Panc1 (cell line): ENCODE data around the gene TMEM109. TPM values are rescaled to one million over a fixed set of nuclear protein-coding genes. Genes with fewer than 3 reads are reported as not detected.

Experiments
- ATAC-seq: fragments of 200-7000 bp; cut with Tn5 transposase; 2 replicates; pipeline ENCODE4 v1.9.1; 2020; ENCODE audit warnings: mild to moderate bottlenecking, moderate library complexity
- BruUV-seq: library from RNA; stranded (reverse); fragments of 400-500 nt; replicated peaks from 2 replicates; lab custom pipeline; 2021; lab: Mats Ljungman, UMichigan
- CTCF ChIA-PET: fragments of 300-600 bp; sonication (Branson Sonifier 250); formaldehyde crosslinking; loops from one replicate; lab custom pipeline; 2022; ENCODE audit warnings: antibody characterized with exemption; lab: Charles Lee
- POLR2A ChIA-PET: fragments of 300-600 bp; sonication (Branson Sonifier 250); formaldehyde crosslinking; loops from one replicate; lab custom pipeline; 2022; ENCODE audit warnings: antibody characterized with exemption; lab: Charles Lee
- DNase-seq: peaks from one replicate; pipeline ENCODE4 v3.0.0-alpha.2; 2010; ENCODE audit warnings: low read depth, low spot score
- H3K27ac ChIP-seq: 2 replicates; pipeline ENCODE4 v1.5.1; 2011; ENCODE audit warnings: mild to moderate bottlenecking, low read length, inconsistent platforms
- H3K27me3 ChIP-seq: fragments of 200-500 bp; sonication (Bioruptor generic); 2 replicates; pipeline ENCODE4 v1.6.0; 2014; ENCODE audit warnings: low read length, inconsistent platforms; ENCODE audit not compliant: control insufficient read depth, insufficient read depth
- H3K36me3 ChIP-seq: fragments of 200-500 bp; sonication (Bioruptor generic); 2 replicates; pipeline ENCODE4 v1.5.1; 2014; ENCODE audit warnings: inconsistent platforms, mild to moderate bottlenecking, low read length, moderate library complexity; ENCODE audit not compliant: control insufficient read depth, insufficient read depth
- H3K4me1 ChIP-seq: 2 replicates; pipeline ENCODE4 v1.5.1; 2011; ENCODE audit warnings: inconsistent platforms, mild to moderate bottlenecking, low read length, moderate library complexity; ENCODE audit not compliant: control insufficient read depth, insufficient read depth
- H3K4me3 ChIP-seq, 2 experiments: 2 replicates each; pipeline ENCODE4 v1.5.1; 2011 to 2012; ENCODE audit warnings: low read depth in 2 of 2, low read length in 2 of 2, mild to moderate bottlenecking in 2 of 2, inconsistent platforms in 1 of 2, moderate library complexity in 1 of 2
- H3K9me3 ChIP-seq: fragments of 200-500 bp; sonication (Bioruptor generic); 2 replicates; pipeline ENCODE4 v1.5.1; 2014; ENCODE audit warnings: low read depth, mild to moderate bottlenecking, inconsistent platforms, low read length, moderate library complexity; ENCODE audit not compliant: control insufficient read depth, insufficient read depth
- CTCF ChIP-seq: fragments of 450-650 bp; IDR thresholded peaks from 2 replicates; pipeline ENCODE4 v1.5.1; 2017; ENCODE audit warnings: mild to moderate bottlenecking
- POLR2AphosphoS5 ChIP-seq: IDR thresholded peaks from 2 replicates; pipeline ENCODE4 v1.6.1; 2012; ENCODE audit warnings: mild to moderate bottlenecking, low read depth, low read length, moderate library complexity
- REST ChIP-seq, 2 experiments: IDR thresholded peaks; 2 replicates each; pipeline ENCODE4 v1.6.1; 2011 to 2012; ENCODE audit warnings: low read depth in 2 of 2, control low read depth in 1 of 2, low read length in 1 of 2, mild to moderate bottlenecking in 1 of 2, moderate library complexity in 1 of 2; ENCODE audit not compliant: insufficient read depth in 1 of 2
- SIN3A ChIP-seq: IDR thresholded peaks from 2 replicates; pipeline ENCODE4 v1.6.1; 2012; ENCODE audit warnings: low read depth, mild to moderate bottlenecking, low read length, moderate library complexity, borderline replicate concordance; ENCODE audit not compliant: insufficient read depth
- TCF7L2 ChIP-seq: IDR thresholded peaks from 2 replicates; pipeline ENCODE4 v1.6.1; 2011; ENCODE audit warnings: mild to moderate bottlenecking, low read depth, low read length, inconsistent platforms
- in situ Hi-C: cut with HindIII; loops from 2 replicates; pipeline ENCODE4 v1.10.0; 2016; ENCODE audit warnings: low sequenced_read_pairs, low pct_unique_long_range_greater_than_20kb
- intact Hi-C: fragments of 100-400 bp; cut with micrococcal nuclease; formaldehyde crosslinking; loops from one replicate; pipeline ENCODE4 v1.10.0; 2022; ENCODE audit not compliant: unreplicated experiment
- total RNA-seq: library from RNA; stranded (reverse); gene quantifications from one replicate; pipeline ENCODE4 v1.2.1, GENCODE V29; 2021; ENCODE audit not compliant: unreplicated experiment

TMEM109 gene
- total RNA-seq, 1 experiment from 2014 or later, result 91.8 TPM

- Histone ChIP-seq H3K27me3 (no peaks in the 10 kb centered on the region), H3K36me3 (no peaks in the 10 kb centered on the region; the same call in 1 of the 2 replicates), H3K27ac (no peak overlapping the region), H3K4me3 (no peak overlapping the region), H3K4me1 (peaks cover 18% of the 10 kb centered on the region), H3K9me3 (no peaks in the 10 kb centered on the region)
- ATAC-seq (no peak), DNase-seq (no peak)
- BruUV-seq, result no TSS peak
- CTCF ChIA-PET, result interaction anchor here (0.5 kb wide), 1 partner anchor 216 kb away, joined by 3 read pairs; no protein-coding TSS in a partner anchor
- intact Hi-C loops, result no loop called here
- POLR2A ChIA-PET, result interaction anchor here (0.6 kb wide), 1 partner anchor 214 kb away, joined by 3 read pairs; no protein-coding TSS in a partner anchor
- in situ Hi-C loops, result no loop called here
- TF ChIP-seq REST (IDR thresholded peaks at IDR 0.05; ENCODE audit: insufficient read depth in 1 of 2, low read depth in 2 of 2, low read length in 1 of 2) (no peak), CTCF (no peak), POLR2AphosphoS5 (no peak), TCF7L2 (no peak), SIN3A (no peak)
Measured at GRCh38 chr11:60927061-60927592, 13.2 kb downstream of the TMEM109 start.

- POLR2A ChIA-PET, result no interaction called here
Measured at GRCh38 chr11:60927600-60927999, 13.6 kb downstream of the TMEM109 start.

More at GRCh38 chr11:60927600-60927999, 13.6 kb downstream of the TMEM109 start:
- no peaks in the 10 kb centered on the region for H3K9me3 ChIP-seq
- no peak overlapping the region for H3K4me3 ChIP-seq
- no peak for DNase-seq
- CTCF ChIA-PET, result no interaction called here
- peaks cover 18% of the 10 kb centered on the region for H3K4me1 ChIP-seq
- no peaks in the 10 kb centered on the region for H3K27me3 ChIP-seq
- no peak for ATAC-seq
- intact Hi-C loops, result no loop called here
- TF ChIP-seq REST (IDR thresholded peaks at IDR 0.05; ENCODE audit: insufficient read depth in 1 of 2, low read depth in 2 of 2, low read length in 1 of 2) (no peak), POLR2AphosphoS5 (no peak), CTCF (no peak), TCF7L2 (no peak), SIN3A (no peak)
- in situ Hi-C loops, result no loop called here
- H3K36me3 ChIP-seq, result no peaks in the 10 kb centered on the region; the same call in 1 of the 2 replicates
- no peak overlapping the region for H3K27ac ChIP-seq
- BruUV-seq, result no TSS peak
